ENCODE results near the gene RBM47.
A peak's percentile ranks its signal among the peaks of the same experiment; 100 is the strongest.
"Not testable (repeated sequence)": the region's sequence is repeated elsewhere in the genome, so short reads cannot be mapped to it uniquely, and the experiment has no call there.

Gene RBM47

GRCh38 chr4:40524366-40525041 lies 105.2 kb downstream of the RBM47 start:
- DNase-seq = no peak

DNA sequence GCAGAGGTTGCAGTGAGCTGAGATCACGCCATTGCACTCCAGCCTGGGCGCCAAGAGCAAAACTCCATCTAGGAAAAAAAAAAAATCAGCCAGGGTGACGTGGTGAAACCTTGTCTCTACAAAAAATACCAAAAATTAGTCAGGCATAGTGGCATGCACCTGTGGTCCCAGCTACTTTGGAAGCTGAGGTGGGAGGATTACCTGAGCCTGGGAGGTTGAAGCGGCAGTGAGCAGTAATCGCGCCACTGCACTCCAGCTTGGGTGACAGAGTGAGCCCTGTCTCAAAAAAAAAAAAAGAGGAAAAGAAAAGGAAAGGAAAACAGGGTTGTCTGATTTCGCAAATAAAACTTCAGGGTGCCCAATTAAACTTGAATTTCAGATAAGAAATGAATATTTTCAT lies 106.1 kb downstream of the RBM47 start:
- no peak for DNase-seq

DNA sequence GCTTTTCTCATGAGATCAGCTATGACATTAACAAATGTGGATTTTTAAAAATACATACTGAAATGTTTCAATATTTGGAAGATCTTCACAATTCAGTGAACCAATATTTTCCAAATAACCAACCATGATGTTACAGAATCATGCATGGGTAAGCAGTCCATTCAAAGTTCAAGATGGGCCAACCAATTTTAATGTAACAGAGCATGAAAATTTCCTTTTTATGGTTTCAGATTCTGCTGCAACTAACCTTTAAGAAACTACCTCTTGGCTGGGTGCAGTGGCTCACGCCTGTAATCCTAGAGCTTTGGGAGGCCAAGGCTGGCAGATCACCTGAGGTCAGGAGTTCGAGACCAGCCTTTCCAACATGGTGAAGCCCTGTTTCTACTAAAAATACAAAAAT lies 107.7 kb downstream of the RBM47 start:
- no peak for DNase-seq

- no peak for DNase-seq
Observed at GRCh38 chr4:40520533-40520932, 109.1 kb downstream of the RBM47 start.

DNA sequence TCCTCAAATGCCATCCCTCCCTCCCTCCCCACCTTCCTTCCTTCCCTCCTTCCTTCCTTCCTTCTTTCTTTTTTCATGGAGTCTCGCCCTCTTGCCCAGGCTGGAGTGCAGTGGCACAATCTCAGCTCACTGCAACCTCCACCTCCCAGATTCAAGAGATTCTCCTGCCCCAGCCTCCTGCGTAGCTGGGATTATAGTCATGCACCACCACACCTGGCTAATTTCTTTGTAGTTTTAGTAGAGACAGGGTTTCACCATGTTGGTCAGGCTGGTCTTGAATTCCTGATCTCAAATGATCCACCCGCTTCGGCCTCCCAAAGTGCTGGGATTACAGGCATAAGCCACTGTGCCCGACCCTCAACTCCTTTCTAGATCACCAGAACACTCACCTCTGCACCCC lies 112.6 kb downstream of the RBM47 start:
- DNase-seq = not testable (repeated sequence)

DNA sequence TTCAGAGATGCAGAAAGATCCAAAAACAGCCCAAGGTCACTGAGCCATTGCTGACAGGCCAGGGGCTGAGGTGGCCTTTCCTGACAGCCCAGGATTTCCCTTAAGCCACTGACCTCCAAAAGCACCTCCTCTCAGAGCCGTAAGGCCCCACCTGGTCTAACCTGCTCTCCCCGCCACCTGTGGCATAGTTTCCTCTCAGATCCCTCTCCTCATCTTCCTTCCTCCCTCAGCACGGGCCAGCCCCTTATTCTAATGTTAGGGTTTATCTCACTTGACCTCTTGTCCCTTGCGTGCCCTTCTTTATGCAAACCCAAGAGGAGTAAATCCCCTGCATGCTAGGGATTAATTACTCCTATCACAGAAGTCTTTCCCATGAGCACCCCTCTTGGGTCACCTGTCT lies 113.0 kb downstream of the RBM47 start:
- DNase-seq = no peak

GRCh38 chr4:40515398-40516293 lies 114.0 kb downstream of the RBM47 start:
- no peak for DNase-seq

DNA sequence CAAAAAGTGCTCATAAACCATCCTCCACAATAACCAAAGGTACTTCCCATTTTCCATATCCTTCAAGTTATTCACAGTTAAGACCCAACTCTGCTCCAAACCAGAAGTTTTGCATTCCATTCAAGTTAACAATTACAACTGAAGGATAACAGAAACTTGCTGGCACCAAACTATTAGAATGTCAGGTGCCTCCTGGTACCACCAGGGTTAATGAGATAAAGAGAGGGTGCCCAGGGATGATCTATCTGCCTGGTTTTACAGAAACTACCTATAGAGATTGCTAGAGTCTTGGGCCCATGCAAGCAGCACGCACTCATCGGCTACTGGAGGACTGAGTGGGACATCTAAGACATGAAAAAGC lies 114.6 kb downstream of the RBM47 start:
- no peak for DNase-seq

GRCh38 chr4:40514497-40514951 lies 115.1 kb downstream of the RBM47 start:
- DNase-seq = no peak

DNA sequence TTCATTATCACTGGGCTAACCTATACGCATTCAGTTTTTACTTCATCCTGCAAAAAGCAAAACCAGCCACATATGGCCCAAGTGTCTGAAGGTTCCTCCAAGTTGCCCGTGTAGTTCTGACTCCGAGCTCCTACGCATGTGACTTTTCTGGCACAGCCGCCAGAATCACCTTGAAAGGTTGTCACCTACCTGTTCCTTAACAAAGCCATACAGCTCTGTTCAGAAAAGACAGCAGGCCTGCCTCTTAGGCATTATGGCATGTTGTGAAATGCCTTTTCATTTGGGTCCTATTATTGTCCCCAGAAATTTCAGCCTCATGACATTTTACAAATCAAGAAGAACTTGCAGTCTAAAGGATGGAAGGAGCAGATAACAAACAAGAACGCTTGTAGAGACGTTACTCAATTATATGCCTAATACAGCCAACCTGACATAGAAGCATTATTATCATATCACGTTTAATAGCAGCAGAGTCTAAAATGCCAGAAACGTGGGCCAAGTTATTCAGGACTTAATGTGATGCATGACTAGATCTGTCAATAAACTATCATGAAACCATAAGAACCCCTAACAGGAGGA lies 118.5 kb downstream of the RBM47 start:
- no peak for DNase-seq

DNA sequence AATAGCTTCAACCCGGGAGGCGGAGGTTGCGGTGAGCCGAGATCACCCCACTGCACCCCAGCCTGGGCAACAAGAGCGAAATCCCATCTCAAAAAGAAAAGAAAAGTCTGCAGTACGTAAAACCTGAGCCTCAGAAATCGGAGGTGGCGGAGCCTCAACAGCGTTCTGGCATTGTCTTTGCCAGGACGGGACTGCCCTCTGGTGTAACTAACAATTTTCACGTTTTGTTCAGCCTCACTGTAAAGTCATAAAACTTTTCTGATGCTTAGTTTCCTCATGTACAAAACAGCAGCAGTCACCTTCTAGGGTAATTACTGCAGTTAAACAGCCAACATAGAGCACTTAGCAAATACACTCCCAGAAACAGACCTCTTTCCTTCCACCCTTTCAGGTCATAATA lies 121.7 kb downstream of the RBM47 start:
- DNase-seq = no peak

GRCh38 chr4:40506492-40506891 lies 123.2 kb downstream of the RBM47 start:
- DNase-seq = no peak

DNA sequence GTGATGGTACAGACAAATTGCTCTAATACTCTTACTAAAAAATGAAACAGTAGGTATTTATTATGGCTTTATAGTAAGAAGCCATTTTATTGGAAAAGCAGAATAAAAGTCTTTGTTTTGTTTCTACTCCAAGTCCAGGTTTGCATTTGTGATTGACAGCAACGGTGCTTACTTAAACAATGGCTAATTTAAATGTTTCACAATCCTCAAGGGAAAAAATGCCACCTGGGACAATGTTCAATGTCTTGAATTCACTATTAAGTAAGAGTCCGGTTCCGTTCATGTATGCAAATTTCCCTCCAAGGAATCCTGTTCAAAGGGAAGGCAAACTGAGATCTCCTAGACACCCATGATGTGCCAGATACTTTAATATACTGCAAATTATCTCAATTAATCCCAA lies 123.6 kb downstream of the RBM47 start:
- DNase-seq = no peak

GRCh38 chr4:40502934-40503333 lies 126.7 kb downstream of the RBM47 start:
- peak; percentile 41 for DNase-seq

- DNase-seq = no peak
Observed at GRCh38 chr4:40502220-40502619, 127.4 kb downstream of the RBM47 start.

- no peak for DNase-seq
Observed at GRCh38 chr4:40500781-40501180, 128.9 kb downstream of the RBM47 start.

GRCh38 chr4:40493160-40493559 lies 136.5 kb downstream of the RBM47 start:
- no peak for DNase-seq

- DNase-seq = no peak
Observed at GRCh38 chr4:40492691-40493090, 137.0 kb downstream of the RBM47 start.

- no peak for DNase-seq
Observed at GRCh38 chr4:40490481-40490880, 139.2 kb downstream of the RBM47 start.

DNA sequence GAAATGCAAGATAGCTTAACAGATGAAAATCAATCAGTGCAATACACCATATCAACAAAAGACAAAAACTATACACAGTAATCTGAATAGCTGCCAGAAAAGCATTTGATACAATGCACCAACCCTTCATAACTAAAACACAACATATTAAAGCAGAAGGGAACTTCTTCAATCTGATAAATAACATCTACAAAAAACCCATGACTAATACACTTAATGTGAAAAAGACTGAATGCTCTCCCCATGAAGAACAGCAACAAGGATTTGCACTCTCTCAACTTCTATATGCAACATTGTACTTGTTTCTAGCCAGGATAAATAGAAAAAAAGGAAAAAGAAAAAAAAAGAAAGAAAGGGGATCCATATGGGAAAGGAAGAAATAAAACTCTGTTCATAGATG lies 139.7 kb downstream of the RBM47 start:
- DNase-seq = no peak

DNA sequence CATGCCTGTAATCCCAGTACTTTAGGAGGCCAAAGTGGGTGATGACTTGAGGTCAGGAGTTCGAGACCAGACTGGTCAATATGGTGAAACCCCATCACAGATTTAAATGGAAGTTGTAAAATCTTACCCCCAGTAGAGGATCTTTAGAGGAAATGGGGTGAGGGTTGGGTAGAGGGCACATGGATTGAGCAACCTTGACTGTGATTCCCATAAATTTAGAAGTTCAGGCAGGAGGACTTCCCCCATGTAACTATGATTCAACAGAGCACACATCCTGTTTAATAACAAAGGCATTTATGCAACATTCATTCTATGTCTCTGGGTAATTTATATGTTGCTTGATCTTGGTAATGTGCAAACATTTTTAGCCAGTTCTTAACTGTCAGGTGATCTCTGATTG lies 143.1 kb downstream of the RBM47 start:
- no peak for DNase-seq

DNA sequence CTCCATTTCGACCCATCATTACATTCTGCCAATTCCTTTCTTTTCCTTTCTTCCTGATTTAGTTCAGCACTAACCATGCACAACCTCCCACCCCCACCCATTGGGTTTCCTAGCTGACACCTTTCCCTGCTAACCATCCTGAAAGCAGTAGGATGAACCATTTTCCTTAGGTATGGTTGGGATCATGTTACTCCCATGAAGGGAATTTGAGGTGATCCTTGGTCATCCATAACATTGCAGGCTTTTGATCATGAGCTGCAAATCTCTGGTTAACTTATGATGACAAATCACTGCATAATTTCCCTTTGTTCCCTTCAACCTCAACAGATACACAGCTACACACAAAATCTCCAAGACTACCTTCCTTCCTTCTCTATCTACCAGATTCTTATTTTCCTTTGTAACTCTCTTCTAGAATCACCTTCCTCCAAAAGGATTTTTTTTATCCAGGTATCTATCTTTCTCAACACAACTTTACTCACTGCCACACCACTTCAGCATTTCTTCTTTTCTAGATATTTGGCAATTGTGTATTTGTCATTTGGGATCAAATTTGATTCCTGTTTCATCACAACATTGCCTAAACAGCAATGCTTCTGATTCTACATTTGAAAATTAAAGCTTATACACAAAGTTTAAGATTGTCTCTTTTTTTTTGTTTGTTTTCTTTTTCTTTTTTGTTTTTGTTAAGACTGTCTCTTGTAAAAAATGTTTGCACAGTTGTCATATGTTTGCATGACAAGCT lies 145.1 kb downstream of the RBM47 start:
- no peak for DNase-seq

DNA sequence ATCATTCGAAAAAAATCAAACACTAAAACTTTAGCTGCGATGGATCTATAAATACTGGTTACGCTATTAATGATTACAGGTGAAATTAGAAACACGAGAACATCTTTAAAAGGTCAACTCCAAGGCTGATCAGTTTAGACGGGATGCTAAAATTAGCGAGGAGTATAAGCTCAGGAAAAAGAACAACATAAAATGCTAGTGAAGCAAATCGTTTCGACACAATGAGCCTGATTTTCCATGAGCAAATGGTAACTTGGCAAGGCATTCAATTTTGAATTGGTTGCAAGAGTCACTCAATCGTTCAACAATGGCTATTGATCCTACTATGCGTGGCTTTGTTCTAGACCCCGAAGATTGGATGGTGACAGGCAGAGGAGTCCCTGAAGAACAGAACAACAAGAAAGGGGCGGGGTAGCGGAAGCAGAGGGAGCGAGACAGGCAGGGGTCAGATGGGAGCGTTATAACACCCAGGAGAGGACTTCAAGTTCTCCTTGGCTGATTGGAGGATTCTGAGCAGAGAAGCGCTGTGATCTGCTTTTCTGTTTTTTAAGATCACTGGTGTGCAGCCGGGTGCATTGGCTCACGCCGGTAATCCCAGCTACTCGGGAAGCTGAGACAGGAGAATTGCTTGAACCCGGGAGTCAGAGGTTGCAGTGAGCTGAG lies 146.5 kb downstream of the RBM47 start:
- no peak for DNase-seq
